ENCODE results near the gene SKIL. TPM values are rescaled to one million over a fixed set of nuclear protein-coding genes. Genes with fewer than 3 reads are reported as not detected.

SKIL gene
- total RNA-seq, 1 experiment from 2014 or later, result 47.9 TPM

DNA sequence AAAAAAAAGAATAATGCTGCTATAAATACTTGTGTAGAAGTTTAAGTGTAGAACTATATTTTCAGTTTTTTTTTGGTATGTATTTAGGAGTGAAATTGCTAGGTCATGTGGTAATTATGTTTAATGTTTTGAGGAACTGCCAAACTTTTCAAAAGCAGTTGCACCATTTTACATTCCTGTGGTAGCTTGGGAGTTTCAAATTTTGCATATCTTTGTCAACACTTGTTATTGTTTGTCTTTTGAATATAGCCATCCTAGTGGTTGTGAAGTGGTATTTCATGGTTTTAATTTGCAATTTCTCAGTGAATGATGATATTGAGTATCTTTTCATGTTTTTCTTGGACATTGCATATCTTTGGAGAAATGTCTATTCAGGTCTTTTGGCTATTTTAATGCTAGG lies 30.4 kb downstream of the SKIL start:
- CTCF ChIA-PET, result no interaction called here
- no peak for DNase-seq (ENCODE audit: low spot score)
- TF ChIP-seq EZH2 (IDR thresholded peaks at IDR 0.05; ENCODE audit: borderline replicate concordance, low read depth, low read length, poor library complexity, severe bottlenecking), result no peak
- TF ChIP-seq, protein P1, sequence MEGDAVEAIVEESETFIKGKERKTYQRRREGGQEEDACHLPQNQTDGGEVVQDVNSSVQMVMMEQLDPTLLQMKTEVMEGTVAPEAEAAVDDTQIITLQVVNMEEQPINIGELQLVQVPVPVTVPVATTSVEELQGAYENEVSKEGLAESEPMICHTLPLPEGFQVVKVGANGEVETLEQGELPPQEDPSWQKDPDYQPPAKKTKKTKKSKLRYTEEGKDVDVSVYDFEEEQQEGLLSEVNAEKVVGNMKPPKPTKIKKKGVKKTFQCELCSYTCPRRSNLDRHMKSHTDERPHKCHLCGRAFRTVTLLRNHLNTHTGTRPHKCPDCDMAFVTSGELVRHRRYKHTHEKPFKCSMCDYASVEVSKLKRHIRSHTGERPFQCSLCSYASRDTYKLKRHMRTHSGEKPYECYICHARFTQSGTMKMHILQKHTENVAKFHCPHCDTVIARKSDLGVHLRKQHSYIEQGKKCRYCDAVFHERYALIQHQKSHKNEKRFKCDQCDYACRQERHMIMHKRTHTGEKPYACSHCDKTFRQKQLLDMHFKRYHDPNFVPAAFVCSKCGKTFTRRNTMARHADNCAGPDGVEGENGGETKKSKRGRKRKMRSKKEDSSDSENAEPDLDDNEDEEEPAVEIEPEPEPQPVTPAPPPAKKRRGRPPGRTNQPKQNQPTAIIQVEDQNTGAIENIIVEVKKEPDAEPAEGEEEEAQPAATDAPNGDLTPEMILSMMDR (conservative IDR thresholded peaks at IDR 0.05; ENCODE audit: low read depth, low read length), result no peak
- BruUV-seq (replicated peaks), result no TSS peak
- Histone ChIP-seq H3K27ac (ENCODE audit: low read depth, low read length, poor library complexity, severe bottlenecking) (no peak overlapping the region), H3K4me3 (ENCODE audit: low read depth, low read length, poor library complexity, severe bottlenecking) (no peak overlapping the region), H3K9me3 (ENCODE audit: low read depth, low read length, poor library complexity, severe bottlenecking) (no peaks in the 10 kb centered on the region), H3K27me3 (replicated peaks; ENCODE audit: insufficient read depth, low read depth, low read length, poor library complexity) (no peaks in the 10 kb centered on the region), H3K36me3 (ENCODE audit: insufficient read depth, low read length, poor library complexity, severe bottlenecking) (peaks cover 37% of the 10 kb centered on the region), H3K4me1 (ENCODE audit: insufficient read depth, low read length, poor library complexity, severe bottlenecking) (no peaks in the 10 kb centered on the region)
- POLR2A ChIA-PET (ENCODE audit: low non-redundant PET), result no interaction called here
- intact Hi-C loops (cut with micrococcal nuclease; ENCODE audit: unreplicated experiment), result no loop called here

DNA sequence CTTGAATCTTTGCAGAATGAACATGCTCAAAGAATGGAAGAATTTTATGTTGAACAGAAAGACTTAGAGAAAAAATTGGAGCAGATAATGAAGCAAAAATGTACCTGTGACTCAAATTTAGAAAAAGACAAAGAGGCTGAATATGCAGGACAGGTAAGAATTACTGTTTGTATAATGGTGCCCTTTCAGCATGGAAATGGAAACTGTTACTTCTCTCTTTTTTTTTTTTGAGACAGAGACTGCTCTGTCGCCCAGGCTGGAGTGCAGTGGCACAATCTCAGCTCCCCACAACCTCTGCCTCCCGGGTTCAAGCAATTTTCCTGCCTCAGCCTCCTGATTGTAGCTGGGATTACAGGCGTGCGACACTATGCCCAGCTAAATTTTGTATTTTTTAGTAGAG lies 33.6 kb downstream of the SKIL start:
- no peak overlapping the region for H3K27ac ChIP-seq (ENCODE audit: low read depth, low read length, poor library complexity, severe bottlenecking)
- BruUV-seq (replicated peaks), result no TSS peak
- H3K27me3 ChIP-seq (replicated peaks; ENCODE audit: insufficient read depth, low read depth, low read length, poor library complexity), result no peaks in the 10 kb centered on the region
- ChIA-PET POLR2A (ENCODE audit: low non-redundant PET) (interaction anchor here (0.6 kb wide), 1 partner anchor 21 kb away, joined by 3 read pairs; no protein-coding TSS in a partner anchor), CTCF (no interaction called here)
- TF ChIP-seq EZH2 (IDR thresholded peaks at IDR 0.05; ENCODE audit: borderline replicate concordance, low read depth, low read length, poor library complexity, severe bottlenecking), result no peak
- TF ChIP-seq, protein P1 (conservative IDR thresholded peaks at IDR 0.05; ENCODE audit: low read depth, low read length), result no peak
- DNase-seq (ENCODE audit: low spot score), result no peak
- H3K4me3 ChIP-seq (ENCODE audit: low read depth, low read length, poor library complexity, severe bottlenecking), result no peak overlapping the region
- H3K9me3 ChIP-seq (ENCODE audit: low read depth, low read length, poor library complexity, severe bottlenecking), result no peaks in the 10 kb centered on the region
- no peaks in the 10 kb centered on the region for H3K4me1 ChIP-seq (ENCODE audit: insufficient read depth, low read length, poor library complexity, severe bottlenecking)
- intact Hi-C loops (cut with micrococcal nuclease; ENCODE audit: unreplicated experiment), result no loop called here
- peaks cover 26% of the 10 kb centered on the region for H3K36me3 ChIP-seq (ENCODE audit: insufficient read depth, low read length, poor library complexity, severe bottlenecking)

- TF ChIP-seq, protein P1 (conservative IDR thresholded peaks at IDR 0.05; ENCODE audit: low read depth, low read length), result no peak
- no peak for TF ChIP-seq EZH2 (IDR thresholded peaks at IDR 0.05; ENCODE audit: borderline replicate concordance, low read depth, low read length, poor library complexity, severe bottlenecking)
- CTCF ChIA-PET, result no interaction called here
- no peaks in the 10 kb centered on the region for H3K36me3 ChIP-seq (ENCODE audit: insufficient read depth, low read length, poor library complexity, severe bottlenecking)
- no peaks in the 10 kb centered on the region for H3K9me3 ChIP-seq (ENCODE audit: low read depth, low read length, poor library complexity, severe bottlenecking)
- POLR2A ChIA-PET (ENCODE audit: low non-redundant PET), result no interaction called here
- no peak overlapping the region for H3K27ac ChIP-seq (ENCODE audit: low read depth, low read length, poor library complexity, severe bottlenecking)
- no peak for DNase-seq (ENCODE audit: low spot score)
- intact Hi-C loops (cut with micrococcal nuclease; ENCODE audit: unreplicated experiment), result no loop called here
- no peak overlapping the region for H3K4me3 ChIP-seq (ENCODE audit: low read depth, low read length, poor library complexity, severe bottlenecking)
- H3K4me1 ChIP-seq (ENCODE audit: insufficient read depth, low read length, poor library complexity, severe bottlenecking), result no peaks in the 10 kb centered on the region
- H3K27me3 ChIP-seq (replicated peaks; ENCODE audit: insufficient read depth, low read depth, low read length, poor library complexity), result no peaks in the 10 kb centered on the region
- no TSS peak for BruUV-seq (replicated peaks)
These were observed 40.2 kb downstream of the SKIL start for GRCh38 chr3:170397685-170398084.
